GM12878 (cell line): ENCODE results near the gene CCDC190. TPM values are rescaled to one million over a fixed set of nuclear protein-coding genes. Genes with fewer than 3 reads are reported as not detected.

Experiments used
- ATAC-seq: fragments of 200-7000 bp; cut with Tn5 transposase; 3 replicates; pipeline ENCODE4 v1.9.1; 2020; ENCODE audit warnings: mild to moderate bottlenecking, moderate library complexity
- BruUV-seq: library from RNA; stranded (reverse); fragments of 400-500 nt; replicated peaks from 2 replicates; lab custom pipeline; 2021; lab: Mats Ljungman, UMichigan
- CTCF ChIA-PET: fragments of 300-600 bp; sonication (Branson Sonifier 250); formaldehyde crosslinking; extraction: SDS; loops from one replicate; lab custom pipeline; 2021; ENCODE audit warnings: inconsistent platforms; lab: Yijun Ruan, JAX
- POLR2A ChIA-PET: fragments of 350-600 bp; formaldehyde crosslinking; extraction: SDS; loops from one replicate; lab custom pipeline; 2021; ENCODE audit warnings: inconsistent platforms; lab: Charles Lee
- RAD21 ChIA-PET: fragments of 300-600 bp; sonication (Branson Sonifier 250); formaldehyde crosslinking; loops from one replicate; lab custom pipeline; 2023; ENCODE audit warnings: antibody characterized with exemption; ENCODE audit not compliant: unreplicated experiment; lab: Charles Lee
- SMC1A ChIA-PET: fragments of 300-600 bp; sonication (Branson Sonifier 250); formaldehyde crosslinking; loops from one replicate; lab custom pipeline; 2023; ENCODE audit not compliant: unreplicated experiment, uncharacterized antibody; lab: Charles Lee
- DNase-seq: peaks from one replicate; pipeline ENCODE4 v3.0.0-alpha.2; 2011; ENCODE audit warnings: low read depth, low spot score
- FAIRE-seq: peaks from 3 replicates; lab custom pipeline; 2011; peaks lifted over from hg19 to GRCh38; lab: Jason Lieb, UNC
- H2AFZ ChIP-seq: 2 replicates; pipeline ENCODE4 v1.6.0; 2011; ENCODE audit warnings: low read depth, low read length, control low read depth; ENCODE audit not compliant: control insufficient read depth
- H3K27ac ChIP-seq: 2 replicates; pipeline ENCODE4 v1.5.1; 2011; ENCODE audit warnings: control low read depth; ENCODE audit not compliant: control insufficient read depth, insufficient read depth
- H3K27me3 ChIP-seq, 2 experiments: replicated peaks in 1 of 2; 2 replicates each; pipeline versions ENCODE4 v1.6.0 to v1.6.1; 2011; ENCODE audit warnings: low read length in 1 of 2; ENCODE audit not compliant: control insufficient read depth in 2 of 2, insufficient read depth in 2 of 2
- H3K36me3 ChIP-seq, 2 experiments: 2 replicates each; pipeline ENCODE4 v1.5.1; 2011; ENCODE audit warnings: low read length in 1 of 2; ENCODE audit not compliant: control insufficient read depth in 2 of 2, insufficient read depth in 2 of 2
- H3K4me1 ChIP-seq: 2 replicates; pipeline ENCODE4 v1.6.1; 2011; ENCODE audit warnings: mild to moderate bottlenecking, low read length, moderate library complexity, mixed read lengths; ENCODE audit not compliant: control insufficient read depth, insufficient read depth
- H3K4me2 ChIP-seq: 2 replicates; pipeline ENCODE4 v1.6.0; 2011; ENCODE audit warnings: control low read depth; ENCODE audit not compliant: control insufficient read depth, insufficient read depth
- H3K4me3 ChIP-seq: fragments of 200-600 bp; sonication (generic); 2 replicates; pipeline ENCODE4 v1.5.1; 2016
- H3K79me2 ChIP-seq: 2 replicates; pipeline ENCODE4 v1.6.0; 2011; ENCODE audit warnings: low read length; ENCODE audit not compliant: control insufficient read depth, insufficient read depth
- H3K9ac ChIP-seq: 2 replicates; pipeline ENCODE4 v1.8.0; 2011; ENCODE audit warnings: low read length, control low read depth, mixed read lengths; ENCODE audit not compliant: control insufficient read depth, insufficient read depth
- H3K9me3 ChIP-seq: replicated peaks from 3 replicates; pipeline ENCODE4 v1.5.1; 2011; ENCODE audit warnings: mild to moderate bottlenecking, low read length; ENCODE audit not compliant: control insufficient read depth, insufficient read depth
- H4K20me1 ChIP-seq: 2 replicates; pipeline ENCODE4 v1.6.0; 2011; ENCODE audit not compliant: control insufficient read depth, insufficient read depth
- BHLHE40 ChIP-seq, 2 experiments: fragments of 450-650 bp in 1 of 2; IDR thresholded peaks; 2 replicates each; pipeline ENCODE4 v1.6.1; 2011 to 2017; ENCODE audit warnings: low read depth in 2 of 2, borderline replicate concordance in 1 of 2, improper control_type of control experiment in 1 of 2, low read length in 1 of 2, mild to moderate bottlenecking in 1 of 2
- CHD4 ChIP-seq: fragments of 200-600 bp; sonication (generic); IDR thresholded peaks from 2 replicates; pipeline ENCODE4 v1.6.1; 2016; ENCODE audit warnings: mild to moderate bottlenecking
- LARP7 ChIP-seq: fragments of 450-650 bp; IDR thresholded peaks from 2 replicates; pipeline ENCODE4 v1.6.1; 2017; ENCODE audit warnings: mild to moderate bottlenecking
- POLR2AphosphoS2 ChIP-seq: IDR thresholded peaks from 2 replicates; pipeline ENCODE4 v1.6.1; 2011; ENCODE audit warnings: low read depth, mild to moderate bottlenecking, low read length, improper control_type of control experiment, moderate library complexity
- RCOR1 ChIP-seq: conservative IDR thresholded peaks from 2 replicates; pipeline ENCODE4 v1.6.1; 2012; ENCODE audit warnings: low read depth, low read length, improper control_type of control experiment
- TCF12 ChIP-seq: IDR thresholded peaks from 2 replicates; pipeline ENCODE4 v1.6.1; 2011; ENCODE audit warnings: low read depth, mild to moderate bottlenecking, low read length
- WGBS: methylation state at CpG from one replicate; pipeline ENCODE4 v1.1.6; 2016; ENCODE audit warnings: low lambda C conversion rate; ENCODE audit not compliant: insufficient replicate concordance, insufficient coverage; ENCODE audit errors: missing lambda C conversion rate; 5-methylcytosine and 5-hydroxymethylcytosine counted together
- in situ Hi-C: fragments of 300-500 bp; cut with MboI; formaldehyde crosslinking; loops from 9 replicates; pipeline ENCODE4 v1.14.3; 2018; ENCODE audit warnings: mixed read lengths
- intact Hi-C: fragments of 100-400 bp; cut with micrococcal nuclease; formaldehyde crosslinking; loops from one replicate; pipeline ENCODE4 v1.14.2; 2022; ENCODE audit not compliant: unreplicated experiment
- polyA plus RNA-seq, 11 experiments: library from polyadenylated mRNA; depleted of rRNA in 4 of 11; unstranded in 6 of 11; stranded (reverse) in 5 of 11; fragments of >200 nt; fragmentation: Nextera tagmentation in 4 of 11; fragmentation: Illumina TruSeq in 1 of 11; extraction: Ambion mirVana in 4 of 11; extraction: Trizol in 1 of 11; gene quantifications; 1 replicate in 1 of 11; 2 replicates in 10 of 11; pipeline versions ENCODE4 v1.2.1 to v1.2.3, GENCODE V29; 2011 to 2016; ENCODE audit warnings: inconsistent platforms in 2 of 11, missing spikeins in 2 of 11, low read depth in 1 of 11
- total RNA-seq, 4 experiments: library from RNA; depleted of rRNA in 3 of 4; stranded (reverse); fragments of >200 nt in 3 of 4; fragmentation: Illumina TruSeq in 1 of 4; extraction: Trizol in 1 of 4; gene quantifications; 2 replicates each; pipeline versions ENCODE4 v1.2.1 to v1.2.3, GENCODE V29; 2013 to 2021
- TF ChIP-seq, protein P1 (sequence below): fragments of 450-650 bp; formaldehyde crosslinking; IDR thresholded peaks from 2 replicates; pipeline ENCODE4 v1.4.0; 2020; ENCODE audit warnings: mild to moderate bottlenecking, moderate library complexity

The CCDC190 gene
- total and polyA plus RNA-seq, 10 of the 15 experiments (the other 5 are each of a cell fraction or from before 2014, with no cell fraction given) = not detected

GRCh38 chr1:162899422-162900146 is 38.6 kb upstream of the CCDC190 start (continued):
- no peak for TF ChIP-seq POLR2AphosphoS2

DNA sequence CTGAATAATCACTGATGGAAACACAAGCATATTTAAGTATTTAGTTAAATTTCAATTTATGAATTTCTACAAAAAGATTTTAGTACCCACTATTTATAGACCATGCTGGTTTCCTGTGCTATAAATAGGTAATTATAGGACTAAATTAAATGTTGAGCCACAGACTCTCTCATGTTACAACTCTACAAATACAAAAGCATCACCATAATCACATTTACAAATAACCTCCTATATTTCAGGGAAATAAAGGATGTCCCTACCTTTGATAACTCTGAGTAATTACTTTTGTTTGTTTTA is 32.6 kb upstream of the CCDC190 start:
- Histone ChIP-seq H3K27ac (no peak overlapping the region), H3K4me3 (no peak overlapping the region), H3K9ac (no peak overlapping the region), H3K4me1 (no peaks in the 10 kb centered on the region), H4K20me1 (no peaks in the 10 kb centered on the region), H3K27me3 (no peaks in the 10 kb centered on the region), H3K9me3 (no peaks in the 10 kb centered on the region), H3K79me2 (no peaks in the 10 kb centered on the region), H2AFZ (no peak overlapping the region), H3K4me2 (no peak overlapping the region), H3K36me3 (no peaks in the 10 kb centered on the region)
- RAD21 ChIA-PET = no interaction called here
- FAIRE-seq (no peak), DNase-seq (no peak), ATAC-seq (no peak)
- POLR2A ChIA-PET = interaction anchor here (0.5 kb wide), 1 partner anchor 202 kb away, joined by 4 read pairs; no protein-coding TSS in a partner anchor
- CTCF ChIA-PET = interaction anchor here (1.5 to 1.6 kb wide), 2 partner anchors 9 to 40 kb away, joined by 3 to 5 read pairs; no protein-coding TSS in a partner anchor
- in situ Hi-C loops (loop anchor here (25.0 kb wide), 1 partner anchor 94 kb away; no protein-coding TSS in a partner anchor), intact Hi-C loops (no loop called here)
- TF ChIP-seq CHD4 = no peak
- BruUV-seq = no TSS peak
- SMC1A ChIA-PET = no interaction called here

GRCh38 chr1:162892906-162893611 is 32.1 kb upstream of the CCDC190 start:
- Histone ChIP-seq H2AFZ (no peak overlapping the region), H3K9me3 (no peaks in the 10 kb centered on the region), H3K36me3 (no peaks in the 10 kb centered on the region), H3K27me3 (no peaks in the 10 kb centered on the region), H3K4me1 (no peaks in the 10 kb centered on the region), H3K4me3 (no peak overlapping the region), H3K27ac (no peak overlapping the region), H4K20me1 (no peaks in the 10 kb centered on the region), H3K4me2 (no peak overlapping the region), H3K9ac (no peak overlapping the region), H3K79me2 (no peaks in the 10 kb centered on the region)
- BruUV-seq = no TSS peak
- ChIA-PET RAD21 (no interaction called here), SMC1A (no interaction called here), CTCF (interaction anchor here (1.5 to 1.6 kb wide), 2 partner anchors 10 to 39 kb away, joined by 3 to 5 read pairs; no protein-coding TSS in a partner anchor), POLR2A (no interaction called here)
- FAIRE-seq = no peak
- intact Hi-C loops (no loop called here), in situ Hi-C loops (loop anchor here (25.0 kb wide), 1 partner anchor 94 kb away; no protein-coding TSS in a partner anchor)
- no peak for DNase-seq
- WGBS = 35% methylated on average over 5 of the region's 5 CpGs
- TF ChIP-seq, protein P1, sequence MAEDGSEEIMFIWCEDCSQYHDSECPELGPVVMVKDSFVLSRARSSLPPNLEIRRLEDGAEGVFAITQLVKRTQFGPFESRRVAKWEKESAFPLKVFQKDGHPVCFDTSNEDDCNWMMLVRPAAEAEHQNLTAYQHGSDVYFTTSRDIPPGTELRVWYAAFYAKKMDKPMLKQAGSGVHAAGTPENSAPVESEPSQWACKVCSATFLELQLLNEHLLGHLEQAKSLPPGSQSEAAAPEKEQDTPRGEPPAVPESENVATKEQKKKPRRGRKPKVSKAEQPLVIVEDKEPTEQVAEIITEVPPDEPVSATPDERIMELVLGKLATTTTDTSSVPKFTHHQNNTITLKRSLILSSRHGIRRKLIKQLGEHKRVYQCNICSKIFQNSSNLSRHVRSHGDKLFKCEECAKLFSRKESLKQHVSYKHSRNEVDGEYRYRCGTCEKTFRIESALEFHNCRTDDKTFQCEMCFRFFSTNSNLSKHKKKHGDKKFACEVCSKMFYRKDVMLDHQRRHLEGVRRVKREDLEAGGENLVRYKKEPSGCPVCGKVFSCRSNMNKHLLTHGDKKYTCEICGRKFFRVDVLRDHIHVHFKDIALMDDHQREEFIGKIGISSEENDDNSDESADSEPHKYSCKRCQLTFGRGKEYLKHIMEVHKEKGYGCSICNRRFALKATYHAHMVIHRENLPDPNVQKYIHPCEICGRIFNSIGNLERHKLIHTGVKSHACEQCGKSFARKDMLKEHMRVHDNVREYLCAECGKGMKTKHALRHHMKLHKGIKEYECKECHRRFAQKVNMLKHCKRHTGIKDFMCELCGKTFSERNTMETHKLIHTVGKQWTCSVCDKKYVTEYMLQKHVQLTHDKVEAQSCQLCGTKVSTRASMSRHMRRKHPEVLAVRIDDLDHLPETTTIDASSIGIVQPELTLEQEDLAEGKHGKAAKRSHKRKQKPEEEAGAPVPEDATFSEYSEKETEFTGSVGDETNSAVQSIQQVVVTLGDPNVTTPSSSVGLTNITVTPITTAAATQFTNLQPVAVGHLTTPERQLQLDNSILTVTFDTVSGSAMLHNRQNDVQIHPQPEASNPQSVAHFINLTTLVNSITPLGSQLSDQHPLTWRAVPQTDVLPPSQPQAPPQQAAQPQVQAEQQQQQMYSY (CRISPR knock-in tag) = no peak
- no peak for TF ChIP-seq TCF12
- TF ChIP-seq LARP7 = no peak
- TF ChIP-seq RCOR1 = no peak
- no peak for TF ChIP-seq BHLHE40 (IDR thresholded peaks at IDR 0.05; ENCODE audit: borderline replicate concordance in 1 of 2, low read depth in 2 of 2, low read length in 1 of 2)
- no peak for ATAC-seq
